ENCODE data around the gene NDUFAF8.
A peak's percentile ranks its signal among the peaks of the same experiment; 100 is the strongest.

NDUFAF8 gene

DNA sequence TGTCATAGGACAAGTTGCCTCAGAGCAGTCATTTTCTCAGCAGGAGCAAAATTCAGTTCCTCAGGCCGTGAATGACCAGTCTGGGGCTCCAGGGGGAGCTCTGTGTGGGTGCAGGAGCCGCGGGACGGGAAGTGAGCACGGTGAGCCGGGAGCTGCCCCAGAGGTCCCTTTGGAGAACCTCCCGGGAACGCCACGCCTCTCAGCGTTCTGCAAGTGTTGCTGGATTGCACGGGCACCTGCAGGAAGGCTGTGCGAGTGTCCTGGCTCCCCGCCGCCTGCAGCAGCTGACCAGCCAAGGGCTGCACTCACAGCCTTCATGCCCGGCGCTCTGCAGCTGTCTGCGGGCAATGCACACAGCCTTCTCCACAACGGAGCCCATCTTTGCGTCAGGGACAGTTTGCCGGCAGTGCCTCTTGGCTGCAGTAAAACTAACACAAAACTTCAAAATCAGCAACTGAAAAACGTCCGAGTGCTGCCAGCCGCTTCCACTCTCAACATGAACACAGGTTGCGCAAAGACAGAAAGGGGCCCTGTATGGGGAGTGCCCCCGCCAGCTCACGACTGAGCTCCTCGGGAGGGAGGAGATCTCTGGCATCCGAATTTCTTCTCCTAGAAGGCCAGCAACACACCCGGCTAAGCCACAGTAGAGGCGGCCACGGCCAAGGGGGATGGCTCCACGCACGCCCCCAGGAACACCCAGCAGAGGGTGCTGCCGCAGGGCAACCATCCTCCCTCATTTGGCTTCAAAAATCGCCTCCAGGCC lies 16.0 kb downstream of the NDUFAF8 start (continued):
- TF ChIP-seq RBAK (tag by site-specific recombination; IDR thresholded peaks at IDR 0.05): no peak
- no peak for TF ChIP-seq ZNF677 (tag by site-specific recombination; IDR thresholded peaks at IDR 0.05)
- TF ChIP-seq ZNF629 (tag by site-specific recombination; IDR thresholded peaks at IDR 0.05): 0 out of 2 replicates have a peak, but pooled peaks have one; percentile 20
- TF ChIP-seq, protein P1, sequence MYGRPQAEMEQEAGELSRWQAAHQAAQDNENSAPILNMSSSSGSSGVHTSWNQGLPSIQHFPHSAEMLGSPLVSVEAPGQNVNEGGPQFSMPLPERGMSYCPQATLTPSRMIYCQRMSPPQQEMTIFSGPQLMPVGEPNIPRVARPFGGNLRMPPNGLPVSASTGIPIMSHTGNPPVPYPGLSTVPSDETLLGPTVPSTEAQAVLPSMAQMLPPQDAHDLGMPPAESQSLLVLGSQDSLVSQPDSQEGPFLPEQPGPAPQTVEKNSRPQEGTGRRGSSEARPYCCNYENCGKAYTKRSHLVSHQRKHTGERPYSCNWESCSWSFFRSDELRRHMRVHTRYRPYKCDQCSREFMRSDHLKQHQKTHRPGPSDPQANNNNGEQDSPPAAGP (tag by site-specific recombination; IDR thresholded peaks at IDR 0.05): peak; percentile 27; the same call in 1 of the 2 replicates
- peak; percentile 88 for TF ChIP-seq IKZF3 (tag by site-specific recombination; IDR thresholded peaks at IDR 0.05)
- TF ChIP-seq GLIS1 (tag by site-specific recombination; IDR thresholded peaks at IDR 0.05): peak; percentile 93
- peak; percentile 35 for TF ChIP-seq ZBTB17 (tag by site-specific recombination; IDR thresholded peaks at IDR 0.05)
- TF ChIP-seq ZNF830 (tag by site-specific recombination; IDR thresholded peaks at IDR 0.05; ENCODE audit: low read depth): no peak
- no peak for TF ChIP-seq ZNF146 (tag by site-specific recombination; IDR thresholded peaks at IDR 0.05)
- no peak for TF ChIP-seq ZNF138 (tag by site-specific recombination; IDR thresholded peaks at IDR 0.05; ENCODE audit: borderline replicate concordance)
- TF ChIP-seq, protein P2, sequence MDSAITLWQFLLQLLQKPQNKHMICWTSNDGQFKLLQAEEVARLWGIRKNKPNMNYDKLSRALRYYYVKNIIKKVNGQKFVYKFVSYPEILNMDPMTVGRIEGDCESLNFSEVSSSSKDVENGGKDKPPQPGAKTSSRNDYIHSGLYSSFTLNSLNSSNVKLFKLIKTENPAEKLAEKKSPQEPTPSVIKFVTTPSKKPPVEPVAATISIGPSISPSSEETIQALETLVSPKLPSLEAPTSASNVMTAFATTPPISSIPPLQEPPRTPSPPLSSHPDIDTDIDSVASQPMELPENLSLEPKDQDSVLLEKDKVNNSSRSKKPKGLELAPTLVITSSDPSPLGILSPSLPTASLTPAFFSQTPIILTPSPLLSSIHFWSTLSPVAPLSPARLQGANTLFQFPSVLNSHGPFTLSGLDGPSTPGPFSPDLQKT (IDR thresholded peaks at IDR 0.05; ENCODE audit: borderline replicate concordance, low read depth, low read length): no peak
- no peak for TF ChIP-seq ZNF184 (tag by site-specific recombination; IDR thresholded peaks at IDR 0.05)
- TF ChIP-seq REPIN1 (tag by site-specific recombination; IDR thresholded peaks at IDR 0.05; ENCODE audit: low read depth): no peak
- no peak for TF ChIP-seq ZNF514 (tag by site-specific recombination; IDR thresholded peaks at IDR 0.05)

DNA sequence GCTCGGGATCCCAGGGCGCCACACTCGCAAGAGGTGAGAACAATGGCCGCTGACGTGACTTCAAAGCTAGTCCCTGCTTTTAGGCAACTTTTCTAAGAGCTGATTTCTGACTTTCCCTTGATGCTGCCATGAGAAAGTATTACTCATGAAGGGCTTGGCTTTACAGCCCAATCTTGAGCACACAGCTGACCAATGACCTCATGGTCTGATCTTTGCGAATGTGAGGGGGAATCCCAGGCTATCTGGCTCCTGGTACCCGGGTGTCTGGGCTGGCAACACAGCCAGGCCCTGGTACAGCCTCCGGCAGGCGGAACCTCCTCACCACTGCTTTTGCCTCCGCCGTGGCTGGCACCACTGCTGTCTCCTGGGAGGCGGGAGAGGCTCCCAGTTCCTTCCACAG lies 17.5 kb downstream of the NDUFAF8 start:
- H3K36me3 ChIP-seq (ENCODE audit: control insufficient read depth in 2 of 2, insufficient read depth in 1 of 2, low read length in 2 of 2): peaks cover 0 to 63% of the 10 kb centered on the region in 2 experiments; a peak in 2 of 3 replicates
- ChIA-PET POLR2A (no interaction called here), CTCF (interaction anchor here (0.6 to 1.9 kb wide), 5 partner anchors 11 to 345 kb away, joined by 3 to 7 read pairs (median 4); no protein-coding TSS in a partner anchor)
- H3K4me1 ChIP-seq (ENCODE audit: control insufficient read depth, insufficient read depth, low read length): peaks cover 4% of the 10 kb centered on the region; the same call in 1 of the 2 replicates
- H3K4me3 ChIP-seq (ENCODE audit: low read depth, low read length): no peak overlapping the region
- H3K9me3 ChIP-seq (ENCODE audit: control insufficient read depth, insufficient read depth, low read depth, low read length): no peaks in the 10 kb centered on the region
- TF ChIP-seq ZNF548 (tag by site-specific recombination; IDR thresholded peaks at IDR 0.05) (no peak), WT1 (tag by site-specific recombination; IDR thresholded peaks at IDR 0.05) (no peak), OSR2 (tag by site-specific recombination; IDR thresholded peaks at IDR 0.05) (no peak), ZNF416 (tag by site-specific recombination; IDR thresholded peaks at IDR 0.05) (no peak), GLI2 (tag by site-specific recombination; IDR thresholded peaks at IDR 0.05; ENCODE audit: borderline replicate concordance, low read depth) (no peak), ZNF214 (tag by site-specific recombination; IDR thresholded peaks at IDR 0.05; ENCODE audit: borderline replicate concordance) (no peak)
- TF ChIP-seq, protein P3, sequence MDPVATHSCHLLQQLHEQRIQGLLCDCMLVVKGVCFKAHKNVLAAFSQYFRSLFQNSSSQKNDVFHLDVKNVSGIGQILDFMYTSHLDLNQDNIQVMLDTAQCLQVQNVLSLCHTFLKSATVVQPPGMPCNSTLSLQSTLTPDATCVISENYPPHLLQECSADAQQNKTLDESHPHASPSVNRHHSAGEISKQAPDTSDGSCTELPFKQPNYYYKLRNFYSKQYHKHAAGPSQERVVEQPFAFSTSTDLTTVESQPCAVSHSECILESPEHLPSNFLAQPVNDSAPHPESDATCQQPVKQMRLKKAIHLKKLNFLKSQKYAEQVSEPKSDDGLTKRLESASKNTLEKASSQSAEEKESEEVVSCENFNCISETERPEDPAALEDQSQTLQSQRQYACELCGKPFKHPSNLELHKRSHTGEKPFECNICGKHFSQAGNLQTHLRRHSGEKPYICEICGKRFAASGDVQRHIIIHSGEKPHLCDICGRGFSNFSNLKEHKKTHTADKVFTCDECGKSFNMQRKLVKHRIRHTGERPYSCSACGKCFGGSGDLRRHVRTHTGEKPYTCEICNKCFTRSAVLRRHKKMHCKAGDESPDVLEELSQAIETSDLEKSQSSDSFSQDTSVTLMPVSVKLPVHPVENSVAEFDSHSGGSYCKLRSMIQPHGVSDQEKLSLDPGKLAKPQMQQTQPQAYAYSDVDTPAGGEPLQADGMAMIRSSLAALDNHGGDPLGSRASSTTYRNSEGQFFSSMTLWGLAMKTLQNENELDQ (tag by site-specific recombination; IDR thresholded peaks at IDR 0.05; ENCODE audit: low read depth): no peak
- TF ChIP-seq, protein P4, sequence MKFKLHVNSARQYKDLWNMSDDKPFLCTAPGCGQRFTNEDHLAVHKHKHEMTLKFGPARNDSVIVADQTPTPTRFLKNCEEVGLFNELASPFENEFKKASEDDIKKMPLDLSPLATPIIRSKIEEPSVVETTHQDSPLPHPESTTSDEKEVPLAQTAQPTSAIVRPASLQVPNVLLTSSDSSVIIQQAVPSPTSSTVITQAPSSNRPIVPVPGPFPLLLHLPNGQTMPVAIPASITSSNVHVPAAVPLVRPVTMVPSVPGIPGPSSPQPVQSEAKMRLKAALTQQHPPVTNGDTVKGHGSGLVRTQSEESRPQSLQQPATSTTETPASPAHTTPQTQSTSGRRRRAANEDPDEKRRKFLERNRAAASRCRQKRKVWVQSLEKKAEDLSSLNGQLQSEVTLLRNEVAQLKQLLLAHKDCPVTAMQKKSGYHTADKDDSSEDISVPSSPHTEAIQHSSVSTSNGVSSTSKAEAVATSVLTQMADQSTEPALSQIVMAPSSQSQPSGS (tag by site-specific recombination; IDR thresholded peaks at IDR 0.05; ENCODE audit: low read depth): 0 out of 2 replicates have a peak, but pooled peaks have one; percentile 21
- no peak overlapping the region for H3K27ac ChIP-seq (ENCODE audit: extremely low read depth, low read depth, low read length)

Measured in HEK293 (cell line).